NCI-H345 (cell line): ENCODE measurements around the gene TMEM97.
"Not testable (repeated sequence)": the region's sequence is repeated elsewhere in the genome, so short reads cannot be mapped to it uniquely, and the experiment has no call there.

ENCODE experiments used
- DNase-seq: peaks from one replicate; lab custom pipeline; 2025; lab: John Stamatoyannopoulos, UW

TMEM97 gene

GRCh38 chr17:28338056-28338768 lies 19.2 kb downstream of the TMEM97 start:
- no peak for DNase-seq

- DNase-seq, result not testable (repeated sequence)
Observed at GRCh38 chr17:28338769-28339212, 19.8 kb downstream of the TMEM97 start.

GRCh38 chr17:28339431-28339830 lies 20.4 kb downstream of the TMEM97 start:
- DNase-seq, result no peak

- DNase-seq, result no peak
Observed at GRCh38 chr17:28340374-28340773, 21.4 kb downstream of the TMEM97 start.

- DNase-seq, result no peak
Observed at GRCh38 chr17:28341516-28341915, 22.5 kb downstream of the TMEM97 start.

- DNase-seq, result no peak
Observed at GRCh38 chr17:28342313-28342712, 23.3 kb downstream of the TMEM97 start.

GRCh38 chr17:28343491-28343932 lies 24.5 kb downstream of the TMEM97 start:
- DNase-seq, result no peak

GRCh38 chr17:28344011-28344410 lies 25.0 kb downstream of the TMEM97 start:
- DNase-seq, result no peak

GRCh38 chr17:28344435-28344901 lies 25.5 kb downstream of the TMEM97 start:
- no peak for DNase-seq

GRCh38 chr17:28345419-28346198 lies 26.6 kb downstream of the TMEM97 start:
- peak; percentile 12 for DNase-seq

- no peak for DNase-seq
Observed at GRCh38 chr17:28346199-28346580, 27.2 kb downstream of the TMEM97 start.

- no peak for DNase-seq
Observed at GRCh38 chr17:28346746-28347246, 27.8 kb downstream of the TMEM97 start.

- no peak for DNase-seq
Observed at GRCh38 chr17:28347261-28347891, 28.4 kb downstream of the TMEM97 start.

GRCh38 chr17:28348979-28349378 lies 30.0 kb downstream of the TMEM97 start:
- no peak for DNase-seq

GRCh38 chr17:28350271-28350670 lies 31.3 kb downstream of the TMEM97 start:
- no peak for DNase-seq

GRCh38 chr17:28357061-28357900 lies 38.3 kb downstream of the TMEM97 start, which contains the start of gene POLDIP2:
Gene POLDIP2 (minus strand): TSS chr17:28357527. CDS start chr17:28357448, 79 bp downstream.
- peak; percentile 96 for DNase-seq

- DNase-seq, result no peak
Observed at GRCh38 chr17:28357901-28358197, 38.8 kb downstream of the TMEM97 start.

- no peak for DNase-seq
Observed at GRCh38 chr17:28363186-28363585, 44.2 kb downstream of the TMEM97 start.

- DNase-seq, result no peak
Observed at GRCh38 chr17:28363776-28364650, 45.0 kb downstream of the TMEM97 start.

GRCh38 chr17:28364665-28365363 lies 45.8 kb downstream of the TMEM97 start, which contains the start of gene SEBOX:
Gene SEBOX (minus strand): TSS chr17:28365199. CDS start chr17:28365151, 48 bp downstream.
- no peak for DNase-seq
